ENCODE results near the gene RALGPS2.

Gene RALGPS2

GRCh38 chr1:178908358-178908757 is 183.3 kb downstream of the RALGPS2 start:
- TF ChIP-seq POLR2AphosphoS5 (IDR thresholded peaks at IDR 0.05; ENCODE audit: borderline replicate concordance, low read depth, low read length), result no peak
- TF ChIP-seq EZH2 (IDR thresholded peaks at IDR 0.05), result no peak
- TF ChIP-seq FOXP2 (optimal IDR thresholded peaks at IDR 0.05; ENCODE audit: control extremely low read depth, extremely low read length, insufficient read depth), result no peak
- H3K36me3 ChIP-seq (ENCODE audit: insufficient read depth, low read length), result no peaks in the 10 kb centered on the region
- no peak for DNase-seq (ENCODE audit: low read depth, low spot score)

GRCh38 chr1:178910023-178910422 is 185.0 kb downstream of the RALGPS2 start:
- H3K36me3 ChIP-seq (ENCODE audit: insufficient read depth, low read length), result no peaks in the 10 kb centered on the region
- no peak overlapping the region for H3K4me3 ChIP-seq
- H3K27ac ChIP-seq, result no peak overlapping the region
- no peak for DNase-seq (ENCODE audit: low read depth, low spot score)
- no peaks in the 10 kb centered on the region for H3K9me3 ChIP-seq (ENCODE audit: low read depth, low read length)
- no peak overlapping the region for H3K9ac ChIP-seq (ENCODE audit: insufficient read length)
- TF ChIP-seq FOXP2 (optimal IDR thresholded peaks at IDR 0.05; ENCODE audit: control extremely low read depth, extremely low read length, insufficient read depth), result no peak
- no peak for TF ChIP-seq EZH2 (IDR thresholded peaks at IDR 0.05)
- no peak for TF ChIP-seq POLR2AphosphoS5 (IDR thresholded peaks at IDR 0.05; ENCODE audit: borderline replicate concordance, low read depth, low read length)

More at GRCh38 chr1:178908358-178908757, 183.3 kb downstream of the RALGPS2 start:
- H3K9me3 ChIP-seq (ENCODE audit: low read depth, low read length), result no peaks in the 10 kb centered on the region
- H3K27ac ChIP-seq, result no peak overlapping the region
- H3K4me3 ChIP-seq, result no peak overlapping the region
- H3K9ac ChIP-seq (ENCODE audit: insufficient read length), result no peak overlapping the region

GRCh38 chr1:178912597-178912996 is 187.6 kb downstream of the RALGPS2 start:
- no peak overlapping the region for H3K4me3 ChIP-seq
- no peak overlapping the region for H3K9ac ChIP-seq (ENCODE audit: insufficient read length)
- no peak for DNase-seq (ENCODE audit: low read depth, low spot score)
- TF ChIP-seq EZH2 (IDR thresholded peaks at IDR 0.05) (no peak), FOXP2 (optimal IDR thresholded peaks at IDR 0.05; ENCODE audit: control extremely low read depth, extremely low read length, insufficient read depth) (no peak), POLR2AphosphoS5 (IDR thresholded peaks at IDR 0.05; ENCODE audit: borderline replicate concordance, low read depth, low read length) (no peak)
- H3K36me3 ChIP-seq (ENCODE audit: insufficient read depth, low read length), result no peaks in the 10 kb centered on the region
- no peaks in the 10 kb centered on the region for H3K9me3 ChIP-seq (ENCODE audit: low read depth, low read length)
- no peak overlapping the region for H3K27ac ChIP-seq

GRCh38 chr1:178916448-178917174 is 191.6 kb downstream of the RALGPS2 start:
- no peak overlapping the region for H3K9ac ChIP-seq (ENCODE audit: insufficient read length)
- no peak overlapping the region for H3K4me3 ChIP-seq
- no peak for TF ChIP-seq FOXP2 (optimal IDR thresholded peaks at IDR 0.05; ENCODE audit: control extremely low read depth, extremely low read length, insufficient read depth)
- TF ChIP-seq EZH2 (IDR thresholded peaks at IDR 0.05), result no peak
- no peak for TF ChIP-seq POLR2AphosphoS5 (IDR thresholded peaks at IDR 0.05; ENCODE audit: borderline replicate concordance, low read depth, low read length)
- no peaks in the 10 kb centered on the region for H3K36me3 ChIP-seq (ENCODE audit: insufficient read depth, low read length)
- H3K27ac ChIP-seq, result no peak overlapping the region
- no peak for DNase-seq (ENCODE audit: low read depth, low spot score)
- H3K9me3 ChIP-seq (ENCODE audit: low read depth, low read length), result no peaks in the 10 kb centered on the region

- TF ChIP-seq EZH2 (IDR thresholded peaks at IDR 0.05) (no peak), POLR2AphosphoS5 (IDR thresholded peaks at IDR 0.05; ENCODE audit: borderline replicate concordance, low read depth, low read length) (no peak)
- no peak overlapping the region for H3K4me3 ChIP-seq
- no peak overlapping the region for H3K9ac ChIP-seq (ENCODE audit: insufficient read length)
- H3K27ac ChIP-seq, result no peak overlapping the region
- no peaks in the 10 kb centered on the region for H3K36me3 ChIP-seq (ENCODE audit: insufficient read depth, low read length)
- no peaks in the 10 kb centered on the region for H3K9me3 ChIP-seq (ENCODE audit: low read depth, low read length)
- no peak for DNase-seq (ENCODE audit: low read depth, low spot score)
Measured at GRCh38 chr1:178918308-178918707, 193.3 kb downstream of the RALGPS2 start.

GRCh38 chr1:178918955-178919354 is 193.9 kb downstream of the RALGPS2 start:
- DNase-seq (ENCODE audit: low read depth, low spot score), result no peak
- no peak overlapping the region for H3K9ac ChIP-seq (ENCODE audit: insufficient read length)

GRCh38 chr1:178919581-178919980 is 194.5 kb downstream of the RALGPS2 start:
- H3K9me3 ChIP-seq (ENCODE audit: low read depth, low read length), result no peaks in the 10 kb centered on the region
- no peak overlapping the region for H3K27ac ChIP-seq
- no peaks in the 10 kb centered on the region for H3K36me3 ChIP-seq (ENCODE audit: insufficient read depth, low read length)
- H3K9ac ChIP-seq (ENCODE audit: insufficient read length), result no peak overlapping the region
- TF ChIP-seq FOXP2 (optimal IDR thresholded peaks at IDR 0.05; ENCODE audit: control extremely low read depth, extremely low read length, insufficient read depth) (no peak), POLR2AphosphoS5 (IDR thresholded peaks at IDR 0.05; ENCODE audit: borderline replicate concordance, low read depth, low read length) (no peak), EZH2 (IDR thresholded peaks at IDR 0.05) (no peak)
- DNase-seq (ENCODE audit: low read depth, low spot score), result no peak
- H3K4me3 ChIP-seq, result no peak overlapping the region

More at GRCh38 chr1:178918955-178919354, 193.9 kb downstream of the RALGPS2 start:
- H3K36me3 ChIP-seq (ENCODE audit: insufficient read depth, low read length), result no peaks in the 10 kb centered on the region
- TF ChIP-seq POLR2AphosphoS5 (IDR thresholded peaks at IDR 0.05; ENCODE audit: borderline replicate concordance, low read depth, low read length) (no peak), EZH2 (IDR thresholded peaks at IDR 0.05) (no peak), FOXP2 (optimal IDR thresholded peaks at IDR 0.05; ENCODE audit: control extremely low read depth, extremely low read length, insufficient read depth) (no peak)
- H3K9me3 ChIP-seq (ENCODE audit: low read depth, low read length), result no peaks in the 10 kb centered on the region
- no peak overlapping the region for H3K4me3 ChIP-seq
- no peak overlapping the region for H3K27ac ChIP-seq

GRCh38 chr1:178921499-178921898 is 196.5 kb downstream of the RALGPS2 start:
- no peak overlapping the region for H3K9ac ChIP-seq (ENCODE audit: insufficient read length)

GRCh38 chr1:178923512-178923911 is 198.5 kb downstream of the RALGPS2 start:
- Histone ChIP-seq H3K9ac (ENCODE audit: insufficient read length) (no peak overlapping the region), H3K4me3 (no peak overlapping the region), H3K36me3 (ENCODE audit: insufficient read depth, low read length) (no peaks in the 10 kb centered on the region), H3K27ac (no peak overlapping the region), H3K9me3 (ENCODE audit: low read depth, low read length) (no peaks in the 10 kb centered on the region)
- no peak for DNase-seq (ENCODE audit: low read depth, low spot score)
- TF ChIP-seq POLR2AphosphoS5 (IDR thresholded peaks at IDR 0.05; ENCODE audit: borderline replicate concordance, low read depth, low read length), result no peak
- TF ChIP-seq EZH2 (IDR thresholded peaks at IDR 0.05), result no peak
- TF ChIP-seq FOXP2 (optimal IDR thresholded peaks at IDR 0.05; ENCODE audit: control extremely low read depth, extremely low read length, insufficient read depth), result no peak

More at GRCh38 chr1:178921499-178921898, 196.5 kb downstream of the RALGPS2 start:
- H3K9me3 ChIP-seq (ENCODE audit: low read depth, low read length), result no peaks in the 10 kb centered on the region
- no peak overlapping the region for H3K27ac ChIP-seq
- no peak overlapping the region for H3K4me3 ChIP-seq
- TF ChIP-seq FOXP2 (optimal IDR thresholded peaks at IDR 0.05; ENCODE audit: control extremely low read depth, extremely low read length, insufficient read depth) (no peak), EZH2 (IDR thresholded peaks at IDR 0.05) (no peak), POLR2AphosphoS5 (IDR thresholded peaks at IDR 0.05; ENCODE audit: borderline replicate concordance, low read depth, low read length) (no peak)
- no peak for DNase-seq (ENCODE audit: low read depth, low spot score)
- no peaks in the 10 kb centered on the region for H3K36me3 ChIP-seq (ENCODE audit: insufficient read depth, low read length)

All from SK-N-MC (cell line).